B cell (primary cell): Measurements from ENCODE around the gene CYS1. TPM values are rescaled to one million over a fixed set of nuclear protein-coding genes. Genes with fewer than 3 reads are reported as not detected.

Experiments
- ATAC-seq: fragments of 200-7000 bp; cut with Tn5 transposase; one replicate; pipeline ENCODE4 v1.10.0; 2021; ENCODE audit warnings: low read depth, mild to moderate bottlenecking, moderate number of reproducible peaks, moderate library complexity
- CTCF ChIA-PET: fragments of 350-600 bp; sonication (Branson Sonifier 250); formaldehyde crosslinking; loops from one replicate; lab custom pipeline; 2021; ENCODE audit warnings: antibody characterized with exemption, inconsistent platforms; lab: Charles Lee
- POLR2A ChIA-PET: fragments of 350-600 bp; sonication (Branson Sonifier 250); formaldehyde crosslinking; loops from one replicate; lab custom pipeline; 2021; ENCODE audit warnings: antibody characterized with exemption; lab: Charles Lee
- DNase-seq: peaks from one replicate; pipeline ENCODE4 v3.0.0; 2013
- H2AFZ ChIP-seq: 2 replicates; pipeline ENCODE4 v1.6.1; 2012; ENCODE audit warnings: mild to moderate bottlenecking, low read depth, low read length; ENCODE audit not compliant: insufficient read depth, poor library complexity, severe bottlenecking
- H3K27ac ChIP-seq, 2 donors: 1 replicate in 1 of 2; 2 replicates in 1 of 2; pipeline ENCODE4 v1.5.1; 2012 to 2013; ENCODE audit warnings: low read length in 2 of 2, mild to moderate bottlenecking in 2 of 2, moderate library complexity in 1 of 2
- H3K27me3 ChIP-seq, 4 experiments: fragments of 200-600 bp in 1 of 4; sonication (generic) in 1 of 4; replicated peaks in 1 of 4; 1 replicate in 2 of 4; 2 replicates in 2 of 4; pipeline versions ENCODE4 v1.6.1 to v1.7.0; 2013 to 2016; ENCODE audit warnings: low read length in 3 of 4, mild to moderate bottlenecking in 2 of 4, mixed read lengths in 1 of 4, moderate library complexity in 1 of 4; ENCODE audit not compliant: insufficient read depth in 4 of 4, control insufficient read depth in 3 of 4; ENCODE audit errors: control extremely low read depth in 1 of 4
- H3K36me3 ChIP-seq, 2 experiments: replicated peaks in 1 of 2; 1 replicate in 1 of 2; 2 replicates in 1 of 2; pipeline versions ENCODE4 v1.6.1 to v1.7.1; 2013; ENCODE audit warnings: low read length in 1 of 2; ENCODE audit not compliant: insufficient read depth in 2 of 2, control insufficient read depth in 1 of 2; ENCODE audit errors: control extremely low read depth in 1 of 2, extremely low read depth in 1 of 2
- H3K4me1 ChIP-seq, 2 donors: fragments of 200-600 bp in 1 of 2; sonication (generic) in 1 of 2; 1 replicate in 1 of 2; 2 replicates in 1 of 2; pipeline versions ENCODE4 v1.5.1 to v1.6.1; 2013 to 2017; ENCODE audit warnings: low read length in 2 of 2; ENCODE audit not compliant: control insufficient read depth in 2 of 2, insufficient read depth in 2 of 2
- H3K4me2 ChIP-seq: replicated peaks from 2 replicates; pipeline ENCODE3; 2012; ENCODE audit warnings: mild to moderate bottlenecking, low read depth, low read length; ENCODE audit not compliant: poor library complexity, severe bottlenecking
- H3K4me3 ChIP-seq, 5 experiments: fragments of 200-600 bp in 1 of 5; sonication (generic) in 1 of 5; 1 replicate in 3 of 5; 2 replicates in 2 of 5; pipeline versions ENCODE4 v1.5.1 to v1.7.0; 2011 to 2016; ENCODE audit warnings: low read length in 4 of 5, mild to moderate bottlenecking in 4 of 5, low read depth in 2 of 5, control low read depth in 1 of 5, moderate library complexity in 1 of 5; ENCODE audit not compliant: insufficient read depth in 1 of 5; ENCODE audit errors: control extremely low read depth in 1 of 5, extremely low read depth in 1 of 5
- H3K79me2 ChIP-seq: fragments of 200-600 bp; sonication (generic); one replicate; pipeline ENCODE4 v1.6.0; 2016; ENCODE audit warnings: low read length; ENCODE audit not compliant: control insufficient read depth, insufficient read depth
- H3K9ac ChIP-seq: fragments of 200-600 bp; sonication (generic); 2 replicates; pipeline ENCODE4 v1.6.1; 2017; ENCODE audit warnings: mild to moderate bottlenecking, low read length, moderate library complexity
- H3K9me3 ChIP-seq, 3 donors: one replicate each; pipeline versions ENCODE4 v1.6.1 to v1.7.1; 2013; ENCODE audit warnings: low read length in 2 of 3; ENCODE audit not compliant: control insufficient read depth in 2 of 3, insufficient read depth in 1 of 3; ENCODE audit errors: control extremely low read depth in 1 of 3
- H4K20me1 ChIP-seq: 2 replicates; pipeline ENCODE4 v1.6.0; 2012; ENCODE audit warnings: mild to moderate bottlenecking, low read length; ENCODE audit not compliant: insufficient read depth, control insufficient read depth, poor library complexity, severe bottlenecking
- H3K27ac Mint-ChIP-seq: one replicate; pipeline ENCODE4 v1.8.0; 2021; ENCODE audit warnings: mixed read lengths
- H3K27me3 Mint-ChIP-seq: one replicate; pipeline ENCODE4 v1.8.0; 2021; ENCODE audit warnings: mixed read lengths
- H3K4me1 Mint-ChIP-seq: one replicate; pipeline ENCODE4 v1.8.0; 2021; ENCODE audit warnings: mixed read lengths
- H3K4me3 Mint-ChIP-seq: one replicate; pipeline ENCODE4 v1.8.0; 2021; ENCODE audit warnings: mixed read lengths
- H3K9me3 Mint-ChIP-seq: one replicate; pipeline ENCODE4 v1.8.0; 2022; ENCODE audit warnings: mixed read lengths; ENCODE audit not compliant: insufficient read depth
- EZH2 ChIP-seq: IDR thresholded peaks from 2 replicates; pipeline ENCODE4 v1.6.1; 2012; ENCODE audit warnings: borderline replicate concordance, low read depth, mild to moderate bottlenecking, moderate library complexity, low read length; ENCODE audit not compliant: insufficient read depth, poor library complexity, severe bottlenecking
- WGBS: methylation state at CpG from one replicate; pipeline ENCODE4 v1.1.5; 2013; ENCODE audit warnings: missing lambda C conversion rate; ENCODE audit not compliant: insufficient coverage; 5-methylcytosine and 5-hydroxymethylcytosine counted together
- intact Hi-C: fragments of 100-400 bp; cut with micrococcal nuclease; formaldehyde crosslinking; loops from one replicate; pipeline ENCODE4 v1.10.0; 2022
- polyA plus RNA-seq: library from polyadenylated mRNA; depleted of rRNA; stranded (reverse); fragments of >200 nt; gene quantifications from 2 replicates; pipeline ENCODE4 v1.2.3, GENCODE V29; 2012
- total RNA-seq, 2 donors: library from RNA; stranded (reverse); fragments of 120-200 nt in 1 of 2; gene quantifications; 1 replicate in 1 of 2; 2 replicates in 1 of 2; pipeline versions ENCODE4 v1.2.3 to v1.2.4, GENCODE V29; 2013 to 2022
- TF ChIP-seq, protein P1 (sequence below): fragments of 200-600 bp; IDR thresholded peaks from one replicate; pipeline ENCODE4 v1.8.0; 2022; ENCODE audit warnings: antibody characterized with exemption, mild to moderate bottlenecking

The CYS1 gene
- total and polyA plus RNA-seq, 2 donors (not counting 1 experiment from before 2014, with no cell fraction given): not detected

DNA sequence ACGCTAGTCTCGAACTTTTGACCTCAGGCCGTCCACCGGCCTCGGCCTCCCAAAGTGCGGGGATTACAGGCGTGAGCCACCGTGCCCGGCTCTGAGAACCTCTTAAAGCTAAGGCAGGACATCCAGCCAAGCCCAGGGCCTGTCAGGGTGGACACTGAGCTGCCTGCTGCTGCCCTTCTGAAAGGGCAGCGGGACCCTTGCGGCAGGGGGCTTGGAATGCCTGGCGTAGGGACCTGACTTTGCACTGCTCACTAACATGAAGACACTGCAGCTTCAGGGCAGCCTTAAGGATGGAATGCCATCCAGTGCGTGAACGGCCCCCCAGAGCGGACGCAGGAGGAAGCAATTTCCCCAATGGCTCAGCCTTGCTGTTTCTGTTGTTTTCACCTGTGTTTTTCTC lies 9.0 kb downstream of the CYS1 start:
- H4K20me1 ChIP-seq: no peaks in the 10 kb centered on the region
- TF ChIP-seq, protein P1, sequence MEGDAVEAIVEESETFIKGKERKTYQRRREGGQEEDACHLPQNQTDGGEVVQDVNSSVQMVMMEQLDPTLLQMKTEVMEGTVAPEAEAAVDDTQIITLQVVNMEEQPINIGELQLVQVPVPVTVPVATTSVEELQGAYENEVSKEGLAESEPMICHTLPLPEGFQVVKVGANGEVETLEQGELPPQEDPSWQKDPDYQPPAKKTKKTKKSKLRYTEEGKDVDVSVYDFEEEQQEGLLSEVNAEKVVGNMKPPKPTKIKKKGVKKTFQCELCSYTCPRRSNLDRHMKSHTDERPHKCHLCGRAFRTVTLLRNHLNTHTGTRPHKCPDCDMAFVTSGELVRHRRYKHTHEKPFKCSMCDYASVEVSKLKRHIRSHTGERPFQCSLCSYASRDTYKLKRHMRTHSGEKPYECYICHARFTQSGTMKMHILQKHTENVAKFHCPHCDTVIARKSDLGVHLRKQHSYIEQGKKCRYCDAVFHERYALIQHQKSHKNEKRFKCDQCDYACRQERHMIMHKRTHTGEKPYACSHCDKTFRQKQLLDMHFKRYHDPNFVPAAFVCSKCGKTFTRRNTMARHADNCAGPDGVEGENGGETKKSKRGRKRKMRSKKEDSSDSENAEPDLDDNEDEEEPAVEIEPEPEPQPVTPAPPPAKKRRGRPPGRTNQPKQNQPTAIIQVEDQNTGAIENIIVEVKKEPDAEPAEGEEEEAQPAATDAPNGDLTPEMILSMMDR: no peak
- TF ChIP-seq EZH2: no peak
- H3K27me3 ChIP-seq: peaks cover 0 to 19% (median 11%) of the 10 kb centered on the region in 4 experiments
- ChIA-PET POLR2A (no interaction called here), CTCF (interaction anchor here (0.7 to 13.0 kb wide), 13 partner anchors 8 to 598 kb away, joined by 3 to 220 read pairs (median 4); partner anchors contain the start of genes KLF11 and RRM2)
- DNase-seq: no peak
- WGBS: 96% methylated on average over 16 of the region's 16 CpGs
- Mint-ChIP-seq H3K27me3 (peaks cover 27% of the 10 kb centered on the region), H3K4me1 (peaks cover 4% of the 10 kb centered on the region), H3K27ac (no peak overlapping the region), H3K9me3 (peaks cover 4% of the 10 kb centered on the region), H3K4me3 (no peak overlapping the region)
- H3K9ac ChIP-seq: no peak overlapping the region
- no peak overlapping the region for H2AFZ ChIP-seq
- H3K79me2 ChIP-seq: no peaks in the 10 kb centered on the region
- H3K4me2 ChIP-seq: no peak overlapping the region
- intact Hi-C loops: no loop called here
- ATAC-seq: no peak
- H3K4me3 ChIP-seq: no peak overlapping the region
- H3K36me3 ChIP-seq: no peaks in the 10 kb centered on the region
- H3K4me1 ChIP-seq: peaks cover 0 to 6% of the 10 kb centered on the region in 2 donors
- no peak overlapping the region for H3K27ac ChIP-seq
- peaks cover 2 to 3% (median 3%) of the 10 kb centered on the region in 3 donors for H3K9me3 ChIP-seq

DNA sequence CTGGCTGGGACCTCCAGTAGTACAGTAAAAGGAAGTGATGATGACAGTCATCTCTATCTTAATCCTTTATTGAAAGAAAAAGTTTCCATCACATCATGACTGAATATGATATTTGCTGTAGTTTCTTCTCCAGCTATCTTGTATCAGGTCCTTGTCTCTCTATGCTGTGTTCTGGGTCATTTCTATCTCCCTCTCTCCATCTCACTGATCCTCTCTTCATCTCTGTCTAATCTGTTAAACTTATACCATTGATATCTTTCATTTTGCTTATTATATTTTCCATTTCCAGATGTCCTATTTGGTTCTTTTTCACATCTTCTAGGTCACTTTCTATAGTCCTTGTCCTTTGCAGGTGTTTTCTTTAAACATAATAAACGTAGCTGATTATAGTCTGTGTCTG lies 12.3 kb downstream of the CYS1 start:
- no peak for TF ChIP-seq EZH2
- TF ChIP-seq, protein P1: no peak
- Histone ChIP-seq H2AFZ (no peak overlapping the region), H3K79me2 (no peaks in the 10 kb centered on the region), H3K27me3 (peaks cover 0 to under 1% (median 0%) of the 10 kb centered on the region in 4 experiments), H4K20me1 (no peaks in the 10 kb centered on the region), H3K4me1 (peaks cover 0 to 6% of the 10 kb centered on the region in 2 donors), H3K27ac (no peak overlapping the region), H3K9ac (no peak overlapping the region), H3K4me2 (no peak overlapping the region), H3K9me3 (peaks cover 2 to 3% (median 3%) of the 10 kb centered on the region in 3 donors), H3K36me3 (no peaks in the 10 kb centered on the region), H3K4me3 (no peak overlapping the region)
- Mint-ChIP-seq H3K4me3 (no peak overlapping the region), H3K9me3 (peaks cover 4% of the 10 kb centered on the region), H3K27ac (no peak overlapping the region), H3K27me3 (peaks cover 5% of the 10 kb centered on the region), H3K4me1 (peaks cover 4% of the 10 kb centered on the region)
- POLR2A ChIA-PET: no interaction called here
- ATAC-seq (no peak), DNase-seq (no peak)
- intact Hi-C loops: no loop called here
- CTCF ChIA-PET: interaction anchor here (0.7 to 13.0 kb wide), 4 partner anchors 25 to 368 kb away, joined by 3 to 220 read pairs (median 74); no protein-coding TSS in a partner anchor
- WGBS: no CpG with 5 or more reads among the region's 1 CpG
